Esophagus squamous epithelium (tissue), 4 donors: Measurements from ENCODE around the gene TOX2.

ENCODE experiments used
- CTCF ChIP-seq, 6 experiments: fragments of 450-650 bp in 4 of 6; fragments of 200-600 bp in 2 of 6; sonication (generic) in 2 of 6; IDR thresholded peaks; one replicate each; pipeline ENCODE4 v1.5.1; 2016 to 2019; ENCODE audit warnings: antibody characterized with exemption in 6 of 6, mild to moderate bottlenecking in 4 of 6, moderate library complexity in 4 of 6
- POLR2A ChIP-seq, 4 donors: fragments of 450-650 bp; IDR thresholded peaks; one replicate each; pipeline ENCODE4 v1.6.1; 2017; ENCODE audit warnings: antibody characterized with exemption in 4 of 4, mild to moderate bottlenecking in 4 of 4, moderate library complexity in 3 of 4

- TF ChIP-seq POLR2A (IDR thresholded peaks at IDR 0.05) (no peak), CTCF (IDR thresholded peaks at IDR 0.05) (no peak)
Observed at GRCh38 chr20:43987018-43987417, 72.4 kb downstream of the TOX2 start.
